ENCODE data around the gene HCN4. TPM values are rescaled to one million over a fixed set of nuclear protein-coding genes. Genes with fewer than 3 reads are reported as not detected.

The HCN4 gene
- total and polyA plus RNA-seq, 3 donors from 2014 or later, result 9.1 to 17.6 (median 12.6) TPM

DNA sequence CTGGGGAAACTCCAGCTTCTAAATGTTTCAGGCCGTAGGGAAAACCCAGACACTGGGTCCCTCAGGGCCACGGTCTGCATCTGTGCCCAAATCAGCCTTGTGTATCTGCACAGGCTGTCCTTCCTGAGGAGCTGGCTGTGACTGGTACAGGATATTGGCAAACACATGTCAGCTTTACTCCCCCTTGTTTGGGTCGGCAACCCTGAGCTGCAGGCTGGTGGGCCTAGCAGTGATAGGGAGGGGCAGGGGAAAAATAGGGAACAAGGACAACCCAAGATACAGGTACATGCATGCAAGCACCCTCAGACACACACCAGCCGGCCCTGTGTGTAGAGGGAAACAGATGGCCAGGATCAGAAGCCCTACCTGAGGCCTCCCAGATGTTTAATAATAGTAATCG, 28.7 kb upstream of the HCN4 start:
- no peak overlapping the region for H3K27ac ChIP-seq
- no peak overlapping the region for H3K4me3 ChIP-seq
- 60 to 67% methylated on average over 4 to 5 of the region's 5 CpGs for WGBS, 2 donors
- no peak for DNase-seq
- H3K4me1 ChIP-seq, result no peaks in the 10 kb centered on the region
- TF ChIP-seq, protein P1, sequence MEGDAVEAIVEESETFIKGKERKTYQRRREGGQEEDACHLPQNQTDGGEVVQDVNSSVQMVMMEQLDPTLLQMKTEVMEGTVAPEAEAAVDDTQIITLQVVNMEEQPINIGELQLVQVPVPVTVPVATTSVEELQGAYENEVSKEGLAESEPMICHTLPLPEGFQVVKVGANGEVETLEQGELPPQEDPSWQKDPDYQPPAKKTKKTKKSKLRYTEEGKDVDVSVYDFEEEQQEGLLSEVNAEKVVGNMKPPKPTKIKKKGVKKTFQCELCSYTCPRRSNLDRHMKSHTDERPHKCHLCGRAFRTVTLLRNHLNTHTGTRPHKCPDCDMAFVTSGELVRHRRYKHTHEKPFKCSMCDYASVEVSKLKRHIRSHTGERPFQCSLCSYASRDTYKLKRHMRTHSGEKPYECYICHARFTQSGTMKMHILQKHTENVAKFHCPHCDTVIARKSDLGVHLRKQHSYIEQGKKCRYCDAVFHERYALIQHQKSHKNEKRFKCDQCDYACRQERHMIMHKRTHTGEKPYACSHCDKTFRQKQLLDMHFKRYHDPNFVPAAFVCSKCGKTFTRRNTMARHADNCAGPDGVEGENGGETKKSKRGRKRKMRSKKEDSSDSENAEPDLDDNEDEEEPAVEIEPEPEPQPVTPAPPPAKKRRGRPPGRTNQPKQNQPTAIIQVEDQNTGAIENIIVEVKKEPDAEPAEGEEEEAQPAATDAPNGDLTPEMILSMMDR (IDR thresholded peaks at IDR 0.05), result no peak
- no peak for TF ChIP-seq POLR2A (IDR thresholded peaks at IDR 0.05)
- H3K27me3 ChIP-seq, result no peaks in the 10 kb centered on the region
- no peaks in the 10 kb centered on the region for H3K9me3 ChIP-seq
- H3K36me3 ChIP-seq (ENCODE audit: low read depth, missing control alignments), result no peaks in the 10 kb centered on the region
- intact Hi-C loops (cut with DNase I; ENCODE audit: low total_unique reads), result no loop called here

DNA sequence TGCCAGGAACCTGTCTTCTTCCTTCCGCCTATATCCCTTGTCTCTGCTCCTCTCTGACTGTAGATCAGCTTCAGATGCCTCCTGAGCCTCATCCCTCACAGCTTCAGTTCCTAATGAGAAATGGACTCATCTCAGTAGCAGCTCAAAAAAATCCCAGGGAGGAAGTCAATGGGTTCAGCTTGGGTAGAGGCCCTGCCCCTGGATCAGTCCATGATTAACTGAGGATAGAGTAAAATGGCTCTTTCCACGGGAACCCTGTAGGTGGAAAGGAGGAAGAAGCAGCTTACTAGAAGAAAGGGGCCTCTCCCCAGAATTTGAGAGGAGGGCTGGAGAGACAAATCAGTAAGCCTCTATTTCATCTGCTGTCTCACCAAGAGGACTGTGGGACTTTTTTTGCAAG, 26.9 kb upstream of the HCN4 start:
- H3K4me3 ChIP-seq, result no peak overlapping the region
- WGBS, 2 donors, result 87 to 92% methylated on average over 2 of the region's 2 CpGs
- DNase-seq, result no peak
- intact Hi-C loops (cut with DNase I; ENCODE audit: low total_unique reads), result no loop called here
- H3K36me3 ChIP-seq (ENCODE audit: low read depth, missing control alignments), result no peaks in the 10 kb centered on the region
- TF ChIP-seq, protein P1 (IDR thresholded peaks at IDR 0.05), result no peak
- TF ChIP-seq POLR2A (IDR thresholded peaks at IDR 0.05), result no peak
- H3K27me3 ChIP-seq, result no peaks in the 10 kb centered on the region
- no peaks in the 10 kb centered on the region for H3K9me3 ChIP-seq
- no peak overlapping the region for H3K27ac ChIP-seq
- no peaks in the 10 kb centered on the region for H3K4me1 ChIP-seq

GRCh38 chr15:73394782-73395181, 26.0 kb upstream of the HCN4 start:
- H3K4me1 ChIP-seq, result no peaks in the 10 kb centered on the region
- TF ChIP-seq POLR2A (IDR thresholded peaks at IDR 0.05), result no peak
- TF ChIP-seq, protein P1 (IDR thresholded peaks at IDR 0.05), result no peak
- H3K36me3 ChIP-seq (ENCODE audit: low read depth, missing control alignments), result no peaks in the 10 kb centered on the region
- DNase-seq, result no peak
- intact Hi-C loops (cut with DNase I; ENCODE audit: low total_unique reads), result no loop called here
- H3K9me3 ChIP-seq, result no peaks in the 10 kb centered on the region
- no peaks in the 10 kb centered on the region for H3K27me3 ChIP-seq
- H3K27ac ChIP-seq, result no peak overlapping the region
- H3K4me3 ChIP-seq, result no peak overlapping the region

DNA sequence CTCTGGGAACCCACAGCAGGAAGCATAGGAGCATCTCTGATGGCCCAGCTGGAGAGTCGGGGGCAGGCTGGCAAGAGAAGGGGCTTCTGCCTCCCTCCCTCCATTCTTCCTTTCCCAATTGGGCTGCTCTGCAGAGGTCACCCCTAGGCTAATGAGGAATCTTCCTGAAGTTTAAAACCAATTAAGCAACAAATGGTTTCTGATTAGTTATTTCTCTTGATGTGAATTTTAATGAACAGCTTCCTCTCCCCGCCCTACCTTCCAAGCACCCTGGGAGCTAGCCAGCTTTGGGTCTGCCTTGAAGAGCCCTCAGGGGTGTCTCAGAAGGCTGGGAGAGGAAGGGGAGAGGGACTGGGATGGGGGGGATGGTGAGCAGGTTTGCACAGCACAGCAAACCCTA, 24.6 kb upstream of the HCN4 start:
- intact Hi-C loops (cut with DNase I; ENCODE audit: low total_unique reads), result no loop called here
- 52 to 62% methylated on average over 2 of the region's 2 CpGs for WGBS, 2 donors
- Histone ChIP-seq H3K27me3 (no peaks in the 10 kb centered on the region), H3K9me3 (no peaks in the 10 kb centered on the region), H3K4me3 (no peak overlapping the region), H3K36me3 (ENCODE audit: low read depth, missing control alignments) (no peaks in the 10 kb centered on the region), H3K27ac (no peak overlapping the region), H3K4me1 (no peaks in the 10 kb centered on the region)
- no peak for TF ChIP-seq POLR2A (IDR thresholded peaks at IDR 0.05)
- TF ChIP-seq, protein P1 (IDR thresholded peaks at IDR 0.05), result no peak
- no peak for DNase-seq

GRCh38 chr15:73392025-73392424, 23.3 kb upstream of the HCN4 start:
- intact Hi-C loops (cut with DNase I; ENCODE audit: low total_unique reads), result no loop called here
- no peaks in the 10 kb centered on the region for H3K4me1 ChIP-seq
- H3K27me3 ChIP-seq, result no peaks in the 10 kb centered on the region
- no peak overlapping the region for H3K27ac ChIP-seq
- H3K36me3 ChIP-seq (ENCODE audit: low read depth, missing control alignments), result no peaks in the 10 kb centered on the region
- H3K9me3 ChIP-seq, result no peaks in the 10 kb centered on the region
- 50 to 80% methylated on average over 2 of the region's 2 CpGs for WGBS, 2 donors
- H3K4me3 ChIP-seq, result no peak overlapping the region
- no peak for DNase-seq
- no peak for TF ChIP-seq POLR2A (IDR thresholded peaks at IDR 0.05)
- TF ChIP-seq, protein P1 (IDR thresholded peaks at IDR 0.05), result no peak
